Embryonic facial prominence (tissue), 1 donor: ENCODE measurements around the gene OSBPL3.

Experiments used
- DNase-seq: peaks from one replicate; pipeline ENCODE4 v3.0.0-alpha.2; 2016; ENCODE audit errors: extremely low spot score

Gene OSBPL3

DNA sequence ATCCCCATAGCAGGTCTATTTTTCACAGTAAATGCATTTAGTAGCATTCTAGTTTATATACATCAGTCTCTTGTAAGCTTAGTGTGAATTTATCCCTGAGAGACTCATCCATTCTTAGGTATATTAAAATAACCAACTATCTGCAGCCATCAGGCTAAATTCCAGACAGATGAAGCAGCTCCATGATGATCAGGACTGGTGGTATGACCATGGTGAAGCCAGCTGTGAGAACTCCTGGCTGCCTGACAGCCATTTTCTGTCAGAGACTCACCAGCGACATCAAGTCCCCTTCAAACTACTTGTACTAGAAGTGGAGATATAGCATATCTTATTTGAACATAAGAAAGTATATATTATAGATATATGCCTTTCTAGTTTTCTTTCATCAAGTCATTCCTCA, 152.4 kb downstream of the OSBPL3 start:
- no peak for DNase-seq

DNA sequence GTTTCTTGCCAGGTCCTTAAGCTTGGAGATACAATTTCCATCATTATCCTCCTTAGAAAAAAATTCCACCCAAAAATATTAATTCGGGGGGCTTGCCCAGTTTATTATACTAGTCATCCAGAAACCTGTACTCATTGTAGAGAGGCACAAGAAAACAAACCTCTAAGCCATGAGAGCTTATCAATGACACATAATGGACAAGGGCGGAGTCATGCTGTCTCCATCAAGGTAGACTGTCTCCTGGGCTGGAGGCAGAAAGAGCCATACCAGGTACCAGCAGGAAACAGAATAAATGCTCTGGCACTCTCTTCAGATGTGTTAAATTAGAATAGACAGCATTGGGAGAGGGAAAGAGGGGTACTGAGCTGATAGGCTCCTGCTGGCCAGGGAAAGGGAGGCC, 153.0 kb downstream of the OSBPL3 start:
- no peak for DNase-seq

DNA sequence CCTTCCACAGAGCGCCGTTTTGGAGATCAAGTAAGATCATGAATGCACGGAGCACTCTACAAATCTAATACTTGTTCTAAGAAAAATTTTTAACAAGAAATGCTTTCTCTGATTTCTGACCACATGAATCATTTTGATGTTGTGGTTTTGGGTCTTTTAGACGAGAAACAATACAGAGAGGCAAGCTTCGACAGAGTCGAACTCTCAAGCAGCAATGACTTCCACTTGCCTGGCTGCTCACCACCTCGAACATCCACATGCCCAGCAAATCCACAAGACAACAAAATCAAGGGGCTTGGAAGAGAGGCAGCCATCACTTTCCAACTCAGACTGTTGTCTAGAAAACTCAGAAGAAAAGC, 153.3 kb downstream of the OSBPL3 start:
- no peak for DNase-seq

DNA sequence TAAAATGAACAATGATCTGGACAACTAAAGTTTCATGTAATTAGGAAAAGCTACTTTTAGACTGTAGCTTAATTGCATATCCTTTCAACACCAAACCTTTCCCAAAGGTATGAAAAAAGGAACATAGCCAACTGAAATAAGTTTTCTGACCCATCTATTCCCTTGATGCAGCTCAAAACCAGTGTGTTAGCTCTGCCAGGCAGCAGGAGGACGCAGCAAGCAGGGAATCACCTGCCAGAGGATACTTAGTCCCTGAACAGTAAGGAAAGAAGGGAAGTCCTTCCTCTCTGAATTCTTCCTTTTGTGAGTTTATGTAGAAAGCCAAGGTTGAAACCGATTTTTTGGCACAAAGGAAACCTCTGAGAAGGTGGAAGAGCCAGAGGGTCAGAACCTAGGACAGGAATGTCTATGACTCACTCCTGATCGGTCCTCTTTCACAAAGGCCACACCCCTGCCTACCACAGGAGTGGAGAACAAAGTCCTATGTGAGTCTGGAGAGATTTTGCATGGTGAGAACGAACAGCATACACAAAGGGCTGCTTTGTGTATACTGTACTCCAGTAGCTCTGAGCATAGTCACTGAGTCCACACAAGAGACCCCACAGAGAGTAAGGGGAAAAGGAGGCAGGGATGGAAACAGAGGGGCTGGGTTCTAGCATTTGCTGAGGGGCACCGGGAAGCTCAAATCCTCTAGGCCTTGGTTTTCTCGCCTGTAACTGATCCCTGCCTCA, 153.9 kb downstream of the OSBPL3 start:
- no peak for DNase-seq

DNA sequence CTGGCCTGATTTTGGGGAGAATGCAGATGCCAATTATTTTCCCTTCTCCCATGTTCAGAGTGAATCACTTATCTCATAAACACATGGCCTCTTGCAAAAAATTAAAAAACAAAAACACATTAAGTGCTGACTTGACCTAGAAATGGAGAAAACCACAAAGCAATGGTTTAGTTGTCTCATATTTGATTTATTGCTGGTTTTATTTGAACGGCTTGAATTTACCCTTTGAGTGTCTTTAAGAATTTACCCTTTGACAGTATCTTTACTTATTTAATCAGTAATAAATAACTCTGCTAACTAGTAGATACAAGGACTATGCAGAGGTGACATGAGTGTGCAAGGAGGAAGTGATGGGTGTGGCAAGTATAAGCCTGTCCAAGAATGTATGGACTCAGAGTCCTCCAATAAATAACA, 154.6 kb downstream of the OSBPL3 start:
- no peak for DNase-seq

DNA sequence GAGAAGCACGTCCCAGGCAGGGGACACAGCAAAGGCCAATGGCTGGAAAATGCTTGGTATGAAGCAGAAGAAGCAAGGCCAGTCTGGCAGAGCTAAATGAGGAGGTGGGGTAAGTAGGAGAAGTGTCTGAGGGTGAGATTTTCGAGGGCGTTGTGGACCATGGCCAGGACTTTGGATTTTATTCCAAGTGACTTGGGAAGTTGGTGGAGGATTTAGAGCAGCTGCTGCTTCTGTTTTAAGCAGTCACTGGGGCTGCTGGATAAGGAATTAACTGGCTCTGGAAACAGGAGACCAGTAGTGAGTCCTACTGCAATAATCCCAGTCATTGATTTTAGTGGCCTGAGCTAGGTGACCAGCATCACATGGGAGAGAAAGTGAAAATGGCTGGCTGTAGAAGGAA, 155.1 kb downstream of the OSBPL3 start:
- DNase-seq = no peak

DNA sequence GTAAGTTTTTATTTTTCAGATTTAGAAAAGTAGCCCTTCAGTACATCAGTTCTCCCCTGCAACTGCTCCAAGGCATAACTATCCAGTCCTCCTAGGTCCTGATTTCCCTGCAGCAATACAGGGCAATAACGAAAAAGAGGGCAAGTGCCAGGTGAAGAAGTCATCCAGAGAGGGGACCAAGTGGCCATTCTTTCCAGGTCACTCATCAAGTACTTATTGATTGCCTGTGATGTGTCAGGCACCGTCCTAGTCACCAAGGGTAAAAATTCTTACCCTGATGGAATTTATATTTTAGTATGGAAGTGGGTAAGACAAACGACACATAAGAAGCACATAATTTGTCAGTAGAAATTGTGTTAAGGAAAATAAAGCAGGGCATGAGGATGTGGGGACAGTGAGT, 155.6 kb downstream of the OSBPL3 start:
- DNase-seq = no peak

DNA sequence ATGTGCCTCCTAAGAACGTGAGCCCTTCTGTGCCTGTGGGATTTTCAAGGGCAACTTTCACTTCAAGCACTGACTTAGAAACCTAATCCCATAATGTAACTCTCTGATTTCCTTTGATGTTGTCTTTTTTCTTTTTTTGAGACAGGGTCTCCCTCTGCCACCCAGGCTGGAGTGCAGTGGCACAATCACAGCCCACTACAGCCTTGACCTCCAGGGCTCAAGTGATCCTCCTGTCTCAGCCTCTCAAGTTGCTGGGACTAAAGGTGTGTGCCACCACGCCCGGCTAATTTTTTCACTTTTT, 158.3 kb downstream of the OSBPL3 start:
- DNase-seq = no peak

DNA sequence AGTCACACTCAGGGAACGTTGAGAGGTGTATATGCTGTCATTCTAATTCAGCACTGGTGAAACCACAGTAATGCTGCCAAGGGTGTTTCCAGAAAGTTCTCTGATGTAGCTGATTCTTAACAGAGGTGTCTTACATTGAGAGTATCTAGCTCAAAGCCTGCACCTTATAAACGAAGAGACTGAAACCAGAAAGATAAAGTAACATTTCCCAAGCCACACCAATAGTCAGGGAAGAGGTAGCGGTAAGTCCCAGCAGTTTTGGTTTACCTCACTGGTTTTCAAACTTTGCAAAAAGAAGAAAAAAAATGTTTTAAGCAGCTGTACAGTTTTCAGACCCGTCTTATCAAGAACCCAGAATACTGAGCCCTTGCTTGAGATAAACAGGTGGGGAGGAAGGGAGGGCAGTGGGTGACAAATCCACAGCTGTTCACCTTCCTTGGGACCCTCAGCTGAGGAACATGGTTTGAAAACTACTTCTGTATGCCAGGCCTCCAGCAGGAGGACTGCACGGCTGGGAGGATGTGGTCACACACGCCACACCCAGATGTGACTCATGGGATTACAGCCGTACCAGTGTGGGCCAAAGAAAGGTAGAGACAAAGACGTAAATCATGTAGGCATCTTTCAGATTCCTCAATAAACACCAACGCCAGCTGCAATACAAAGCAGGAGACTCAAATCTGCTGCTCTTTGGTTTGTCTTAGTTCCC, 158.8 kb downstream of the OSBPL3 start:
- DNase-seq = no peak

DNA sequence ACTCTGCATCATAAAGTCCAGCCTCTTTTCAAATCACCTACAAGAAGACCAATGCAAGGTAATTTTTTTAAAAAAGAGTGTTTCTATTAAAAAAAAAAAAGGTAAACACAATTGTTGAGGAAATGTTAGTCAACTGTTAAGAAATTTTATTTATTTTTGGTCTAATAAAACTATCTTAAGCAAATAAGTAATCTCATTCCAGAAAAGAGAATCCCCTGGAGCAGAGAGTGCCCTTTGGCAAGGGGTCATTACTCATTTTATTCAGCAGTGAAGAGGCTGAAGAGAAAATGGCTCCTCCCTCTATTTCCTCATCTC, 159.3 kb downstream of the OSBPL3 start:
- DNase-seq = no peak

DNA sequence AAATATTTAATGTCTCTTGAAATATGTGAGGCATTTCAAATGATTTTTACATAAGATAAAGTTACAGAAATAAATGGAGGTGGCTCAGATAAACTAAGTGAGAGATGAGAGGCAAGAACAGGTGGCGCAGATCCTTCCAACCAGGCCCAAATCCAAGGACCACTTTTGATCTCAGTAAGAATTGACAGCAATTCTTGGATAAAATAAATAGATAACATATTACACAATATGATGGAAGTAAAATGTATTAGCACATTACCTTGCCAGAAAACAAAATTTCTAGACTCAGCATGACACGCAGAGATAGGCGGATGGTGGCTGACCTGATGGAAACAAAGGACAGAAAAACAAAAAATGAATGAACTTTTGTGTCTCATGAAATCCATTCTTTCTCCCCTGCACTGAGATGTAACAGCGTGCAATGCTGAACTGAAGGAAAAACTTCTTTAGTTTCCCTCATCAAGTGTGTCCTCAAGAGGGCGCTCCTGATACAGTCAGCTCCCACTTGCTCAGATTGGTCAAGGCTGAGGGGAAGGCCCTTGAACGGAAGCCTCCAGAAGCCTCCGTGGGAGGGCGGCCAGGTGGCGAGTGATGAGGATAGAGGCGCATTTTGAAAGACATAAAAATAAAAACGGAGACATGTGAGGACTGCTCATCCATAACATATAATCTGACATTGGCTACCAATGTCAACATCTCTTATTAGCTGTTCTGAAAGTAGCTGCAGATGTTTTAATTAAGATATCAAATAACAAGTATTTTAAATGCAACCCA, 159.9 kb downstream of the OSBPL3 start:
- peak; percentile 35 for DNase-seq

DNA sequence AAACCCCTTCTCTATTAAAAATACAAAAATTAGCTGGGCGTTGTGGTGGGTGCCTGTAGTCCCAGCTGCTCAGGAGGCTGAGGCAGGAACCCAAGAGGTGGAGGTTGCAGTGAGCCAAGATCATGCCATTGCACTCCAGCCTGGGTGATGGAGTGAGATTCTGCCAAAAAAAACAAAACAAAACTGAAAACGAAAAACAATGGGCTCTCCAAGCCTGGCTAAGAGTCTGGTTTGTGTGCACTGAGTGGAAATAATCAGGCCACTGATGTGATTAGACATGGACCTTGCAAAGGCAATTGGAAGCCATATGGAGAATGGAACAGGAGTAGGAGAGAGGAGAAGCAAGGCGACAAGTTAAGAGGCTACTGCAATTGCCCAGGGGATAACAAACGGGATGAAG, 162.6 kb downstream of the OSBPL3 start:
- DNase-seq = no peak

DNA sequence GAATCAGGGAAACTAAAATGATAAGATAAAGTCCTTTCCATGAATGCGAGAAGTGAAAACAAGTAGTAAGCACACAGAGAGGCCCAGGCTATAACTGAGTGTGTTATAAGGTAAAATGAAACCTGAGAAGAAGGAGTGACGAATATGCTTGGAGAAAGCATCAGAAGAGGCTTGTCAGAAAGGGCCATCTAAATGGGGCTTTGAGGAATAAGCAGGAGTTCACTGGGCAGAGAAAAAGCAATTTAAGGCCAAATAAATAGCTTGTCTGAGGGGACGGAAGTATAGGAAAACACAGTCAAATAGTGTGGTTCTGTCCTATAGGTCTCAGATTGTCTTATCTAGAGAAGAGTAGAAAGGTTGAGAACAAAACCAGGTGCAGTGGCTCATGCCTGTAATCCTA, 163.1 kb downstream of the OSBPL3 start:
- no peak for DNase-seq

DNA sequence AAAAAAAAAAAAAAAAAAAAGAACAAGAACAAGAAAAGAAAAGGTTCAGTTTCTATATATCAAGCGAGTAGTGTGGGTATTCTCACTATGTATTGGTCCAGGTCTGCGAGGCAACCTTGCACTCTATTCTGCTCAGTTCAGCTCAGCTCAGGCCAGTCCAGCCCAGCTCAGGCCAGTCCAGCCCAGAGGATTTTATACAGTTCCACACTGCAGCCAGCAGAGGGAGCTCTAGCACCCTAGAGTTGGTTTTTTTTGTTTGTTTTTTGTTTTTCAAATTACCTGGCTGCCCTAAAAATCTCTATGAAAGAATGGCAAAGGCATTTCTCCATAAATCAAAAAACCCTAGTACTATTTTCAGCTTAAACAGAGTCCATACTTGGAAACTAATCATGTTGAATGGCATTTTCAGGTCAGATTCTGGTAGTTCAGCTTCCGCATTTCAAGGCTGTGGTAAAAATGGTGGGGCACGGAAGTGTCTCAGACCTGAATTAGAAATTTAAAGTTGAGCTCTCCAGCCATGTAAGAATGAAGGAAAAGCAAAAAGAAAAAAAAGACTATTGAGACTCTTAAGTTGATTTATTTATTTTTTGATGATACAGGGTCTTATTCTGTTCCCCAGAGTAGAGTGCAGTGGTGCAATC, 167.6 kb downstream of the OSBPL3 start:
- no peak for DNase-seq

DNA sequence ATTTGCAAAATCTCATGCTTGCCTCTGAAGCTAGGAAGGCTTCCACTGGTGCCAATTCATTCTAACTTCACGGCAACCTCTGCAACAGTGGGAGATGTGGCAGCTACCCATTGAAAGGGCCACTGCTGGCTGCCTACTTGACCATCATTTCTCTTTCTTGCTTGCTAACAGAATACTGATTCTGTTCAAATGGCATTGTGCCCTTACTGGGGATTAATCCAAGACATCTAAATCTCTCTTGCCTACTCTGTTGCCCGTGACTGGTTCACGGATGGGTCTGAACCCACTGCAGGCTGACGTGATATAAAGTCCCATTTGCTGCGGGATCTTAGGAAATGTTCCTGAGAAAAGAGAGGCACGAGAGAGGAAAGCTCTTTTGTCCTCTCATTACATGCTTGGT, 171.5 kb downstream of the OSBPL3 start:
- DNase-seq = no peak

DNA sequence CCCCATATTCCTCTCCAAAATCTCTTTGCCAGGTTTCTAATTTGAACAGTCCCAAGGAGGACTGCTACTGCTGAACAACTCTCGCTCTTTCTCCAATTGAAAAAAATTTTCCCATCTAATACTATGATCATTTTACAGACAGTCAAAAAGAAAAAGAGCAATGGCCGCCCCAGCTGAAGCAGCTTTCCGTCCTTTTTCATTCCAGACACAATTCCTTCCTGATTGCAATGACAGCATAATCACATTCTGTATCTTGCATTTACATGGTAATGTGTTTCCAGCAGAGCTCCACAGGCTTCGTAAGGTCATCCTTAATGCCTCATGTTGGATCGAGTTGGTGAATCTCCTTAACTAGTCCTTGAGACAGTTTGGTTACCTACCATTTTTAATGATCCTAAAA, 177.7 kb downstream of the OSBPL3 start:
- no peak for DNase-seq

DNA sequence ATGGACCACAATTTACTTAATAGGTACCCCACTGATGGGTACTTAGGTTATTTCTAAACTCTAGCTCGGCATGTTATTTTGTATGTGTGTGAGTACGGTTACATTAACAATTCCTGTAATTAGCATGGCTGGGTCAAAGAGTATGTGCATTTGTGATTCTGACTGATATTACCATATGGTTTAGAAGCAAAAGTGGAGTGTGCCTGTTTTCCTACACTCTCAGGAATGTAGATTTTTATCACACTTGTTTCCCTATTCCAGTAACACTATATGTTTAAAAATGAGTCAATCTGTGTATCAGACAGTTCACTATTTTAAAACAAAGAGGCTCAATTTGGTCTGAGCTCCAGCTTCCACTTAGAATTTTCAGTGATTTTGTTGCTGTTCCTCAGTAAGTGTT, 178.1 kb downstream of the OSBPL3 start:
- DNase-seq = no peak

DNA sequence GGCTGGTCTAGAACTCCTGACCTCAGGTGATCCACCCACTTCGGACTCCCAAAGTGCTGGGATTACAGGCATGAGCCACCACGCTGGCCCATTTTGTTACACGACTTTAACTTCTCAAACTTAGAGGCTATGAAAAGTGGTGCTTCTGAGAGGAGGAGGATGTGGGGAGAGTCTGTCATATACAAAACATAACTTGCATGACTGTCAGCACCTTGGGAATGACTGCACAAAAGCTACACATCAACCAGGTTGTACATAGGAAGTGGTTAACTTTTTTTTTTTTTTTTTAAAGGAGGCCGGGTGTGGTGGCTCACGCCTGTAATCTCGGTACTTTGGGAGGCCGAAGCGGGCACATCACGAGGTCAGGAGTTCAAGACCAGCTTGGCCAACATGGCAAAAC, 179.3 kb downstream of the OSBPL3 start:
- DNase-seq = no peak

DNA sequence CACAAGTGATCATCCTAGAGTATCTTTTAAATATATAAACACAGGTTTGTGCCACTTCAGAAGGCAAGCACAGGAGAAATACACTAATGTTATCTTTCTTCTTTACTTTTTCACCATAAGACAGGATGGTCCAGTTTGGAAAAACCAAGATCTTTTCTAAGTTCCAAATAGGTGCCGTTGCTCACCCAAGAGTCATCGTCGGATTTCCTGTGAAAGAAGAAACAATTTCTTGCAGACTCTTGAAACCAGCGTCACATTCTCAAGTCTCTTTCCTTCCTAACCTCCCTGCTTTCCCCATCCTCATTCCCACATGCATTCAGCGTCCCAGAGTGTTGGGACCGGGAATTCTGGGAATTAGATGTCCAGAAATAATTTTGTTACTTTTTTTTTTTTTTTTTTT, 179.9 kb downstream of the OSBPL3 start:
- no peak for DNase-seq

DNA sequence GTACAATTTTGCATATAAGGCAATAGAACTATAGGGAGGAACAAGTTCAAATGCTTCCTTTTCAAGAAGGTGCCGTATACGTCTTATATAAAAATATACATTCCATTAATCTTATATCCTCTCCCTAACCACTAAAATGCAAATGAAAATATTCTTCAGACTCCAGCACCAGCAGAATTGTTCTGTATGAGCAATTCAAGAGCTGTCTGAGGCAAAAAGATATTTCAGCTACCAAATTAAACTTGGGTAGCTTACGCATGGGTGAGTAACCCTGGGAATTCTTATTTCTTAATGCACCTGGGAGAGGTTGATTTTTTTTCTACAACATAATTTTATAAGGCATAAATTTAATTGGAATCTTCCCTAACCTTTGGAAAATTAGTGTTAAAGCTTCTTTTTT, 180.5 kb downstream of the OSBPL3 start:
- no peak for DNase-seq

DNA sequence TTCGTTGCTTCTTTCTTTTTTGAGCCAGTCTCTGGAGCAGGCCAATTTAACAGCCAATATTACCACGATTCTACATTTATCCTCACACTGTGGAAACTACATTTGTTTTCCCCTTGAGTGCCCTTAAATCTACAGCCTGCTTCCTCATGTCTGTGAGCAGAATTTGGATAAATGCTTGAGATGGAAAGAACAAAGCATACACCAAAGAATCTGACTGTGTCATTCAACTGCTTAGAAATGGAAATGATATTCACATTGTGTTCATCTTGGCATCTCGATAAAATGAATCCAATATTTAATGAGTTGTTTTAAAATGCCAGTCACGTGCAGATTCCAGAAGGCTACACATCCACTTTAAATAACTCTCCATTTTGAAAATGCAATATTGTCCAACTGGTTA, 181.7 kb downstream of the OSBPL3 start:
- DNase-seq = no peak

DNA sequence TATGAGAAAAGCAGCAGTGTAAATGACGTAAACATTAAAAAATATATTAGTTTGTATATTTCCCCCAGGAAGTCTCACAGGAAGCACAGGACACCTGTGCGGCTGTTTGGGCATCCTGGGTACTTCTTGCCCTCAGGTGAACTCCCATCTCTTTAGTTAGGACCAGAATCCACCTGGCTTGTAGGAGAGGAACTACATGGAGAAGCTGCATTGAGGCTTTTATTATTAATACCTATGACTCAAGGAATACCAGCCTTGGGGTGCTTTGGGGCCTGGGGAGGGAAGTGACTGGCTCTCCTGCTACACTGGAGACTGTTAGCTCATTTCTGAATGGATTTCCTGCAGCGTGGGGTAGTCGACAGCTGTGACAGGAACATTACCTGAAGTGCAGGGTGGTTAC, 182.7 kb downstream of the OSBPL3 start:
- DNase-seq = no peak

DNA sequence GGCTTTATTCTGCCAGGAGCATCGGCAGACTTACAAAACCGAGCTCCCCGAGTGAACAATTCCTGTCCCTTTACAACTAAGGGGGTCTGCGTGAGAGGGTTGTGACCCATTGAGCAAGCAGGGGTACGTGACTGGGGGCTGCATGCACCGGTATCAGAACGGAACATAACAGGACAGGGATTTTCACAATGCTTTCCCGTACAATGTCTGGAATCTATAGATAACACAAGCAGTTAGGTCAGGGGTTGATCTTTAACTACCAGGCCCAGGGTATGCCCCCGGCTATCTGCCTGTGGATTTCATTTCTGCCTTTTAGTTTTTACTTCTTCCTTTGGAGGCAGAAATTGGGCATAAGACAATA, 184.6 kb downstream of the OSBPL3 start:
- no peak for DNase-seq
